Liver (tissue), 9 donors: Measurements from ENCODE around the gene TMEM266. TPM values are rescaled to one million over a fixed set of nuclear protein-coding genes. Genes with fewer than 3 reads are reported as not detected.

Experiments used
- DNase-seq: peaks from one replicate; pipeline ENCODE4 v3.0.0-alpha.2; 2017; ENCODE audit warnings: low spot score
- H3K27ac ChIP-seq, 2 donors: one replicate each; pipeline ENCODE4 v1.7.0; 2013; ENCODE audit warnings: inconsistent platforms in 2 of 2, low read length in 2 of 2, control low read depth in 1 of 2, low read depth in 1 of 2, mild to moderate bottlenecking in 1 of 2
- H3K27me3 ChIP-seq, 4 donors: one replicate each; pipeline versions ENCODE4 v1.6.1 to v1.7.0; 2013; ENCODE audit warnings: low read length in 3 of 4, inconsistent platforms in 1 of 4, mild to moderate bottlenecking in 1 of 4, moderate library complexity in 1 of 4; ENCODE audit not compliant: control insufficient read depth in 4 of 4, insufficient read depth in 4 of 4
- H3K36me3 ChIP-seq, 4 donors: one replicate each; pipeline versions ENCODE4 v1.6.1 to v1.7.0; 2013; ENCODE audit warnings: low read length in 3 of 4, mild to moderate bottlenecking in 3 of 4, low read depth in 1 of 4, moderate library complexity in 1 of 4; ENCODE audit not compliant: control insufficient read depth in 4 of 4, insufficient read depth in 3 of 4
- H3K4me1 ChIP-seq, 4 donors: one replicate each; pipeline versions ENCODE4 v1.6.1 to v1.7.0; 2013; ENCODE audit warnings: low read length in 3 of 4, mild to moderate bottlenecking in 3 of 4, moderate library complexity in 1 of 4; ENCODE audit not compliant: control insufficient read depth in 4 of 4, insufficient read depth in 4 of 4
- H3K4me3 ChIP-seq, 3 donors: one replicate each; pipeline versions ENCODE4 v1.6.1 to v1.7.0; 2013; ENCODE audit warnings: low read length in 3 of 3, control low read depth in 1 of 3, low read depth in 1 of 3, mild to moderate bottlenecking in 1 of 3
- H3K9ac ChIP-seq, 2 donors: one replicate each; pipeline ENCODE4 v1.7.0; 2013; ENCODE audit warnings: low read length in 2 of 2, mild to moderate bottlenecking in 2 of 2, moderate library complexity in 2 of 2, control low read depth in 1 of 2, low read depth in 1 of 2
- H3K9me3 ChIP-seq, 4 donors: one replicate each; pipeline versions ENCODE4 v1.6.1 to v1.7.0; 2013; ENCODE audit warnings: low read length in 3 of 4; ENCODE audit not compliant: control insufficient read depth in 4 of 4
- ATF3 ChIP-seq: IDR thresholded peaks from 2 replicates; pipeline ENCODE4 v1.6.1; 2016; ENCODE audit warnings: antibody characterized with exemption
- CTCF ChIP-seq: fragments of 150-350 bp; IDR thresholded peaks from 2 replicates; pipeline ENCODE4 v1.5.1; 2017; ENCODE audit warnings: improper control_type of control experiment, low read depth, low read length; ENCODE audit not compliant: missing input control
- EGR1 ChIP-seq, 2 donors: IDR thresholded peaks; 2 replicates each; pipeline ENCODE4 v1.6.1; 2016 to 2018; ENCODE audit warnings: antibody characterized with exemption in 2 of 2, low read depth in 2 of 2
- FOXA1 ChIP-seq: IDR thresholded peaks from 2 replicates; pipeline ENCODE4 v1.6.1; 2016; ENCODE audit warnings: antibody characterized with exemption
- FOXA2 ChIP-seq: IDR thresholded peaks from 2 replicates; pipeline ENCODE4 v1.6.1; 2016; ENCODE audit warnings: antibody characterized with exemption
- GABPA ChIP-seq, 2 donors: IDR thresholded peaks in 1 of 2; conservative IDR thresholded peaks in 1 of 2; 2 replicates each; pipeline ENCODE4 v1.6.1; 2016; ENCODE audit warnings: antibody characterized with exemption in 2 of 2, mild to moderate bottlenecking in 1 of 2, moderate library complexity in 1 of 2
- HNF4A ChIP-seq, 2 donors: conservative IDR thresholded peaks; 2 replicates each; pipeline ENCODE4 v1.6.1; 2016; ENCODE audit warnings: antibody characterized with exemption in 2 of 2, mild to moderate bottlenecking in 2 of 2
- HNF4G ChIP-seq: IDR thresholded peaks from 2 replicates; pipeline ENCODE4 v1.6.1; 2016; ENCODE audit warnings: antibody characterized with exemption
- JUND ChIP-seq, 2 donors: IDR thresholded peaks; 2 replicates each; pipeline ENCODE4 v1.6.1; 2016; ENCODE audit warnings: antibody characterized with exemption in 2 of 2
- MAX ChIP-seq: IDR thresholded peaks from 2 replicates; pipeline ENCODE4 v1.6.1; 2016; ENCODE audit warnings: antibody characterized with exemption
- NR2F2 ChIP-seq: IDR thresholded peaks from 2 replicates; pipeline ENCODE4 v1.6.1; 2016; ENCODE audit warnings: antibody characterized with exemption
- RAD21 ChIP-seq, 2 donors: IDR thresholded peaks; 2 replicates each; pipeline ENCODE4 v1.6.1; 2016; ENCODE audit warnings: antibody characterized with exemption in 2 of 2, mild to moderate bottlenecking in 2 of 2
- REST ChIP-seq: IDR thresholded peaks from 2 replicates; pipeline ENCODE4 v1.6.1; 2016; ENCODE audit warnings: antibody characterized with exemption, mild to moderate bottlenecking
- RXRA ChIP-seq, 2 donors: IDR thresholded peaks; 2 replicates each; pipeline ENCODE4 v1.6.1; 2017 to 2018; ENCODE audit warnings: antibody characterized with exemption in 2 of 2, mild to moderate bottlenecking in 1 of 2
- SP1 ChIP-seq: IDR thresholded peaks from 2 replicates; pipeline ENCODE4 v1.6.1; 2018; ENCODE audit warnings: antibody characterized with exemption, mild to moderate bottlenecking
- TAF1 ChIP-seq: conservative IDR thresholded peaks from 2 replicates; pipeline ENCODE4 v1.6.1; 2016; ENCODE audit warnings: antibody characterized with exemption, mild to moderate bottlenecking
- YY1 ChIP-seq: IDR thresholded peaks from 2 replicates; pipeline ENCODE4 v1.6.1; 2016; ENCODE audit warnings: antibody characterized with exemption, mild to moderate bottlenecking
- ZBTB33 ChIP-seq: IDR thresholded peaks from 2 replicates; pipeline ENCODE4 v1.6.1; 2016; ENCODE audit warnings: antibody characterized with exemption
- WGBS: extraction: QIAGEN DNeasy Blood & Tissue Kit; methylation state at CpG from one replicate; pipeline ENCODE4 v1.1.7; 2013; 5-methylcytosine and 5-hydroxymethylcytosine counted together
- polyA plus RNA-seq, 2 donors: library from polyadenylated mRNA; stranded (reverse) in 1 of 2; unstranded in 1 of 2; fragments of 200-250 nt in 1 of 2; fragments of >200 nt in 1 of 2; fragmentation: Nextera tagmentation in 1 of 2; extraction: Ambion mirVana in 1 of 2; gene quantifications; one replicate each; pipeline versions ENCODE4 v1.2.1 to v1.2.3, GENCODE V29; 2013 to 2015
- total RNA-seq, 2 donors: library from RNA; depleted of rRNA; stranded (reverse); fragments of >200 nt; gene quantifications; one replicate each; pipeline ENCODE4 v1.2.3, GENCODE V29; 2014
- donor health status: healthy.
- donor health status: healthy.
- donor health status: healthy.
- donor health status: healthy.
- donor health status: healthy.

Gene TMEM266
- total and polyA plus RNA-seq, 4 donors = 0.25 to 1.3 TPM; not detected in 2

GRCh38 chr15:76192715-76193114 is 132.9 kb downstream of the TMEM266 start:
- H3K4me1 ChIP-seq = peaks cover 0 to 11% (median 6%) of the 10 kb centered on the region in 4 donors
- no peak overlapping the region for H3K27ac ChIP-seq
- WGBS = 93% methylated on average over 8 of the region's 8 CpGs
- H3K36me3 ChIP-seq = no peaks in the 10 kb centered on the region
- no peaks in the 10 kb centered on the region for H3K27me3 ChIP-seq
- H3K4me3 ChIP-seq = no peak overlapping the region
- no peak for DNase-seq
- no peak for TF ChIP-seq RAD21 (IDR thresholded peaks at IDR 0.05)
- no peak for TF ChIP-seq REST
- no peak for TF ChIP-seq JUND (IDR thresholded peaks at IDR 0.05)
- TF ChIP-seq RXRA (IDR thresholded peaks at IDR 0.05) = no peak
- TF ChIP-seq FOXA2 = no peak
- TF ChIP-seq HNF4A (conservative IDR thresholded peaks at IDR 0.05) = no peak
- TF ChIP-seq TAF1 = no peak
- no peak for TF ChIP-seq NR2F2
- no peak for TF ChIP-seq HNF4G
- no peak for TF ChIP-seq YY1
- no peak for TF ChIP-seq SP1
- no peaks in the 10 kb centered on the region for H3K9me3 ChIP-seq
- no peak overlapping the region for H3K9ac ChIP-seq

GRCh38 chr15:76193934-76194333 is 134.1 kb downstream of the TMEM266 start:
- Histone ChIP-seq H3K9me3 (no peaks in the 10 kb centered on the region), H3K27ac (no peak overlapping the region), H3K4me1 (peaks cover 0 to 11% (median 6%) of the 10 kb centered on the region in 4 donors), H3K4me3 (no peak overlapping the region), H3K36me3 (no peaks in the 10 kb centered on the region), H3K9ac (no peak overlapping the region), H3K27me3 (no peaks in the 10 kb centered on the region)
- 63% methylated on average over 8 of the region's 8 CpGs for WGBS
- no peak for TF ChIP-seq RXRA (IDR thresholded peaks at IDR 0.05)
- no peak for TF ChIP-seq CTCF
- TF ChIP-seq TAF1 = no peak
- no peak for TF ChIP-seq YY1
- TF ChIP-seq JUND (IDR thresholded peaks at IDR 0.05) = no peak
- TF ChIP-seq GABPA (IDR thresholded peaks at IDR 0.05 in 1 of 2, conservative IDR thresholded peaks at IDR 0.05 in 1 of 2) = no peak
- no peak for TF ChIP-seq SP1
- TF ChIP-seq HNF4A (conservative IDR thresholded peaks at IDR 0.05) = no peak
- TF ChIP-seq REST = no peak
- no peak for TF ChIP-seq NR2F2
- TF ChIP-seq MAX = no peak
- no peak for TF ChIP-seq HNF4G
- TF ChIP-seq FOXA2 = no peak
- no peak for TF ChIP-seq ATF3
- TF ChIP-seq ZBTB33 = no peak
- TF ChIP-seq RAD21 (IDR thresholded peaks at IDR 0.05) = no peak
- TF ChIP-seq EGR1 (IDR thresholded peaks at IDR 0.05; ENCODE audit: low read depth in 2 of 2) = no peak
- no peak for TF ChIP-seq FOXA1
- DNase-seq = no peak
